22Rv1 (cell line): ENCODE data around the gene CHMP1A.

Experiments used
- ZFX ChIP-seq: fragments of 450-650 bp; IDR thresholded peaks from 2 replicates; pipeline ENCODE4 v1.6.1; 2017; ENCODE audit warnings: antibody characterized with exemption, borderline replicate concordance
- TF ChIP-seq, protein P1 (sequence below): fragments of 450-650 bp; IDR thresholded peaks from 2 replicates; pipeline ENCODE4 v1.5.1; 2017; ENCODE audit warnings: mild to moderate bottlenecking

DNA sequence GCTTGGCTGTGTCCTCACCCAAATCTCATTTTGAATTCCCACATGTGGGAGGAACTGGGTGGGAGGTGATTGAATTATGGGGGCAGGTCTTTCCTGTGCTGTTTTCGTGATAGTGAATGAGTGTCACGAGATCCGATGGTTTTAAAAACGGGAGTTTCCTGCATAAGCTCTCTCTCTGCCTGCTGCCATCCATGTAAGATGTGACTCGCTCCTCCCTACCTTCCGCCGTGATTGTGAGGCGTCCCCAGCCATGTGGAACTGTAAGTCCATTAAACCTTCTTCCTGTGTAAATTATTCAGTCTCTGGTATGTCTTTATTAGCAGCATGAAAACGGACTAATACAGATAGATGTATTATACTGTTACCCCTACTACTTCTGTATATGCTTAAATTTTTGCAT, 3.7 kb upstream of the CHMP1A start:
- TF ChIP-seq, protein P1, sequence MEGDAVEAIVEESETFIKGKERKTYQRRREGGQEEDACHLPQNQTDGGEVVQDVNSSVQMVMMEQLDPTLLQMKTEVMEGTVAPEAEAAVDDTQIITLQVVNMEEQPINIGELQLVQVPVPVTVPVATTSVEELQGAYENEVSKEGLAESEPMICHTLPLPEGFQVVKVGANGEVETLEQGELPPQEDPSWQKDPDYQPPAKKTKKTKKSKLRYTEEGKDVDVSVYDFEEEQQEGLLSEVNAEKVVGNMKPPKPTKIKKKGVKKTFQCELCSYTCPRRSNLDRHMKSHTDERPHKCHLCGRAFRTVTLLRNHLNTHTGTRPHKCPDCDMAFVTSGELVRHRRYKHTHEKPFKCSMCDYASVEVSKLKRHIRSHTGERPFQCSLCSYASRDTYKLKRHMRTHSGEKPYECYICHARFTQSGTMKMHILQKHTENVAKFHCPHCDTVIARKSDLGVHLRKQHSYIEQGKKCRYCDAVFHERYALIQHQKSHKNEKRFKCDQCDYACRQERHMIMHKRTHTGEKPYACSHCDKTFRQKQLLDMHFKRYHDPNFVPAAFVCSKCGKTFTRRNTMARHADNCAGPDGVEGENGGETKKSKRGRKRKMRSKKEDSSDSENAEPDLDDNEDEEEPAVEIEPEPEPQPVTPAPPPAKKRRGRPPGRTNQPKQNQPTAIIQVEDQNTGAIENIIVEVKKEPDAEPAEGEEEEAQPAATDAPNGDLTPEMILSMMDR = no peak
- TF ChIP-seq ZFX = no peak
